Gastroesophageal sphincter (tissue), 3 donors: ENCODE data around the gene PIP5K1B.

Source experiments
- CTCF ChIP-seq, 4 experiments: fragments of 200-600 bp in 2 of 4; fragments of 450-650 bp in 2 of 4; sonication (generic) in 1 of 4; IDR thresholded peaks; one replicate each; pipeline ENCODE4 v1.5.1; 2017 to 2019; ENCODE audit warnings: antibody characterized with exemption in 4 of 4, mild to moderate bottlenecking in 2 of 4, moderate library complexity in 2 of 4
- EP300 ChIP-seq: sonication (generic); formaldehyde crosslinking; IDR thresholded peaks from one replicate; pipeline ENCODE4 v1.6.1; 2017; ENCODE audit warnings: antibody characterized with exemption, mild to moderate bottlenecking
- POLR2A ChIP-seq, 2 donors: fragments of 450-650 bp; IDR thresholded peaks; one replicate each; pipeline ENCODE4 v1.6.1; 2017; ENCODE audit warnings: antibody characterized with exemption in 2 of 2, mild to moderate bottlenecking in 2 of 2, moderate library complexity in 1 of 2

GRCh38 chr9:68974901-68975300 is 269.9 kb downstream of the PIP5K1B start:
- no peak for TF ChIP-seq CTCF (IDR thresholded peaks at IDR 0.05)
- no peak for TF ChIP-seq POLR2A (IDR thresholded peaks at IDR 0.05)
- no peak for TF ChIP-seq EP300
